ENCODE data around the gene KRT16.
"Not testable (repeated sequence)": the region's sequence is repeated elsewhere in the genome, so short reads cannot be mapped to it uniquely, and the experiment has no call there.

KRT16 gene

GRCh38 chr17:41635121-41636097, 22.8 kb upstream of the KRT16 start:
- Mint-ChIP-seq H3K36me3 (ENCODE audit: low read depth) (no peaks in the 10 kb centered on the region), H3K9me3 (no peaks in the 10 kb centered on the region), H3K4me3 (no peak overlapping the region), H3K4me1 (no peaks in the 10 kb centered on the region), H3K27me3 (no peaks in the 10 kb centered on the region), H3K27ac (no peak overlapping the region)
- DNase-seq = no peak
- ATAC-seq = no peak

GRCh38 chr17:41634639-41635038, 22.1 kb upstream of the KRT16 start:
- H3K27me3 Mint-ChIP-seq = no peaks in the 10 kb centered on the region
- no peaks in the 10 kb centered on the region for H3K9me3 Mint-ChIP-seq
- no peak for ATAC-seq
- H3K4me1 Mint-ChIP-seq = no peaks in the 10 kb centered on the region
- no peak overlapping the region for H3K27ac Mint-ChIP-seq
- H3K36me3 Mint-ChIP-seq (ENCODE audit: low read depth) = no peaks in the 10 kb centered on the region
- no peak overlapping the region for H3K4me3 Mint-ChIP-seq
- DNase-seq = no peak

GRCh38 chr17:41633556-41634199, 21.1 kb upstream of the KRT16 start:
- H3K4me1 Mint-ChIP-seq = no peaks in the 10 kb centered on the region
- H3K36me3 Mint-ChIP-seq (ENCODE audit: low read depth) = no peaks in the 10 kb centered on the region
- H3K27me3 Mint-ChIP-seq = no peaks in the 10 kb centered on the region
- no peak overlapping the region for H3K4me3 Mint-ChIP-seq
- H3K27ac Mint-ChIP-seq = no peak overlapping the region
- ATAC-seq = no peak
- no peaks in the 10 kb centered on the region for H3K9me3 Mint-ChIP-seq
- DNase-seq = no peak

- Mint-ChIP-seq H3K4me3 (no peak overlapping the region), H3K9me3 (no peaks in the 10 kb centered on the region), H3K4me1 (no peaks in the 10 kb centered on the region), H3K27me3 (no peaks in the 10 kb centered on the region), H3K36me3 (ENCODE audit: low read depth) (no peaks in the 10 kb centered on the region), H3K27ac (no peak overlapping the region)
- ATAC-seq (no peak), DNase-seq (no peak)
Observed at GRCh38 chr17:41632482-41633105, 20.0 kb upstream of the KRT16 start.

GRCh38 chr17:41631898-41632285, 19.3 kb upstream of the KRT16 start:
- Mint-ChIP-seq H3K9me3 (no peaks in the 10 kb centered on the region), H3K27ac (no peak overlapping the region), H3K4me1 (no peaks in the 10 kb centered on the region), H3K4me3 (no peak overlapping the region), H3K27me3 (peaks cover 3% of the 10 kb centered on the region), H3K36me3 (ENCODE audit: low read depth) (no peaks in the 10 kb centered on the region)
- no peak for ATAC-seq
- no peak for DNase-seq

- Mint-ChIP-seq H3K27me3 (peaks cover 3% of the 10 kb centered on the region), H3K27ac (no peak overlapping the region), H3K4me3 (no peak overlapping the region), H3K9me3 (no peaks in the 10 kb centered on the region), H3K4me1 (no peaks in the 10 kb centered on the region), H3K36me3 (ENCODE audit: low read depth) (no peaks in the 10 kb centered on the region)
- ATAC-seq = no peak
- no peak for DNase-seq
Observed at GRCh38 chr17:41631025-41631897, 18.7 kb upstream of the KRT16 start.

- H3K27me3 Mint-ChIP-seq = peaks cover 3% of the 10 kb centered on the region
- H3K4me1 Mint-ChIP-seq = no peaks in the 10 kb centered on the region
- no peaks in the 10 kb centered on the region for H3K36me3 Mint-ChIP-seq (ENCODE audit: low read depth)
- H3K27ac Mint-ChIP-seq = no peak overlapping the region
- no peaks in the 10 kb centered on the region for H3K9me3 Mint-ChIP-seq
- ATAC-seq (no peak), DNase-seq (no peak)
- no peak overlapping the region for H3K4me3 Mint-ChIP-seq
Observed at GRCh38 chr17:41629826-41630670, 17.5 kb upstream of the KRT16 start.

- H3K4me3 Mint-ChIP-seq = no peak overlapping the region
- H3K4me1 Mint-ChIP-seq = no peaks in the 10 kb centered on the region
- no peaks in the 10 kb centered on the region for H3K9me3 Mint-ChIP-seq
- peaks cover 3% of the 10 kb centered on the region for H3K27me3 Mint-ChIP-seq
- no peaks in the 10 kb centered on the region for H3K36me3 Mint-ChIP-seq (ENCODE audit: low read depth)
- H3K27ac Mint-ChIP-seq = no peak overlapping the region
- no peak for DNase-seq
- no peak for ATAC-seq
Observed at GRCh38 chr17:41629316-41629715, 16.7 kb upstream of the KRT16 start.

GRCh38 chr17:41628621-41629255, 16.2 kb upstream of the KRT16 start:
- ATAC-seq; H3K4me1 Mint-ChIP-seq; H3K4me3 Mint-ChIP-seq; DNase-seq; H3K9me3 Mint-ChIP-seq; H3K27me3 Mint-ChIP-seq; H3K36me3 Mint-ChIP-seq (ENCODE audit: low read depth); H3K27ac Mint-ChIP-seq: not testable (repeated sequence)

GRCh38 chr17:41628073-41628370, 15.5 kb upstream of the KRT16 start:
- not testable (repeated sequence) for H3K36me3 Mint-ChIP-seq (ENCODE audit: low read depth); H3K4me3 Mint-ChIP-seq; ATAC-seq; H3K9me3 Mint-ChIP-seq; H3K27me3 Mint-ChIP-seq; H3K27ac Mint-ChIP-seq; H3K4me1 Mint-ChIP-seq; DNase-seq

GRCh38 chr17:41627316-41628072, 14.9 kb upstream of the KRT16 start:
- Mint-ChIP-seq H3K4me1 (no peaks in the 10 kb centered on the region), H3K27ac (no peak overlapping the region)

GRCh38 chr17:41626914-41627295, 14.3 kb upstream of the KRT16 start:
- not testable (repeated sequence) for H3K4me1 Mint-ChIP-seq; H3K4me3 Mint-ChIP-seq; H3K27ac Mint-ChIP-seq; ATAC-seq; H3K9me3 Mint-ChIP-seq; DNase-seq; H3K27me3 Mint-ChIP-seq; H3K36me3 Mint-ChIP-seq (ENCODE audit: low read depth)

More at GRCh38 chr17:41627316-41628072, 14.9 kb upstream of the KRT16 start:
- ATAC-seq (no peak), DNase-seq (no peak)
- Mint-ChIP-seq H3K36me3 (ENCODE audit: low read depth) (no peaks in the 10 kb centered on the region), H3K4me3 (no peak overlapping the region), H3K9me3 (no peaks in the 10 kb centered on the region), H3K27me3 (peaks cover 3% of the 10 kb centered on the region)

Data from activated naive CD8-positive, alpha-beta T cell treated with anti-CD3 and anti-CD28 coated beads, Interleukin-2, amount 50 U/mL, for 24 hours (primary cell).